GM19023 (cell line): ENCODE data around the gene ANTXRL.
"Not testable (repeated sequence)": the region's sequence is repeated elsewhere in the genome, so short reads cannot be mapped to it uniquely, and the experiment has no call there.

Experiments used
- ATAC-seq: cut with Tn5 transposase; IDR thresholded peaks from one replicate; pipeline ENCODE4 v1.9.1; 2021; ENCODE audit warnings: mild to moderate bottlenecking, moderate library complexity; ENCODE audit not compliant: unreplicated experiment

ANTXRL gene

GRCh38 chr10:46286991-46287693, at the start of gene ANTXRL:
Gene ANTXRL, plus strand, starts transcription at chr10:46286997. Its CDS starts 266 bp downstream, at chr10:46287263.
- ATAC-seq, result no peak

GRCh38 chr10:46237815-46238510, 48.8 kb upstream of the ANTXRL start:
- no peak for ATAC-seq

- no peak for ATAC-seq
Observed at GRCh38 chr10:46239247-46239646, 47.5 kb upstream of the ANTXRL start.

- no peak for ATAC-seq
Observed at GRCh38 chr10:46239993-46240683, 46.7 kb upstream of the ANTXRL start.

- ATAC-seq, result no peak
Observed at GRCh38 chr10:46240684-46241565, 45.9 kb upstream of the ANTXRL start.

GRCh38 chr10:46245381-46245900, 41.4 kb upstream of the ANTXRL start:
- no peak for ATAC-seq

GRCh38 chr10:46246400-46247180, 40.2 kb upstream of the ANTXRL start:
- not testable (repeated sequence) for ATAC-seq

- ATAC-seq, result no peak
Observed at GRCh38 chr10:46247181-46247475, 39.7 kb upstream of the ANTXRL start.

GRCh38 chr10:46247808-46248569, 38.8 kb upstream of the ANTXRL start:
- no peak for ATAC-seq

- no peak for ATAC-seq
Observed at GRCh38 chr10:46248651-46249146, 38.1 kb upstream of the ANTXRL start.

GRCh38 chr10:46249617-46250344, 37.0 kb upstream of the ANTXRL start:
- not testable (repeated sequence) for ATAC-seq

GRCh38 chr10:46250481-46250880, 36.3 kb upstream of the ANTXRL start:
- no peak for ATAC-seq

- ATAC-seq, result no peak
Observed at GRCh38 chr10:46250898-46251856, 35.6 kb upstream of the ANTXRL start.

GRCh38 chr10:46251857-46252847, 34.6 kb upstream of the ANTXRL start:
- ATAC-seq, result no peak

- ATAC-seq, result no peak
Observed at GRCh38 chr10:46253076-46254006, 33.5 kb upstream of the ANTXRL start.
